Activated CD8-positive, alpha-beta memory T cell treated with anti-CD3 and anti-CD28 coated beads, Interleukin-2, amount 50 U/mL, for 1 hour (primary cell): ENCODE results near the gene LIMS2.
A peak's percentile ranks its signal among the peaks of the same experiment; 100 is the strongest.

Experiments used
- DNase-seq: peaks from one replicate; pipeline ENCODE4 v3.0.0-alpha.2; 2020; ENCODE audit errors: extremely low read depth

LIMS2 gene, protein sequence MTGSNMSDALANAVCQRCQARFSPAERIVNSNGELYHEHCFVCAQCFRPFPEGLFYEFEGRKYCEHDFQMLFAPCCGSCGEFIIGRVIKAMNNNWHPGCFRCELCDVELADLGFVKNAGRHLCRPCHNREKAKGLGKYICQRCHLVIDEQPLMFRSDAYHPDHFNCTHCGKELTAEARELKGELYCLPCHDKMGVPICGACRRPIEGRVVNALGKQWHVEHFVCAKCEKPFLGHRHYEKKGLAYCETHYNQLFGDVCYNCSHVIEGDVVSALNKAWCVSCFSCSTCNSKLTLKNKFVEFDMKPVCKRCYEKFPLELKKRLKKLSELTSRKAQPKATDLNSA

DNA sequence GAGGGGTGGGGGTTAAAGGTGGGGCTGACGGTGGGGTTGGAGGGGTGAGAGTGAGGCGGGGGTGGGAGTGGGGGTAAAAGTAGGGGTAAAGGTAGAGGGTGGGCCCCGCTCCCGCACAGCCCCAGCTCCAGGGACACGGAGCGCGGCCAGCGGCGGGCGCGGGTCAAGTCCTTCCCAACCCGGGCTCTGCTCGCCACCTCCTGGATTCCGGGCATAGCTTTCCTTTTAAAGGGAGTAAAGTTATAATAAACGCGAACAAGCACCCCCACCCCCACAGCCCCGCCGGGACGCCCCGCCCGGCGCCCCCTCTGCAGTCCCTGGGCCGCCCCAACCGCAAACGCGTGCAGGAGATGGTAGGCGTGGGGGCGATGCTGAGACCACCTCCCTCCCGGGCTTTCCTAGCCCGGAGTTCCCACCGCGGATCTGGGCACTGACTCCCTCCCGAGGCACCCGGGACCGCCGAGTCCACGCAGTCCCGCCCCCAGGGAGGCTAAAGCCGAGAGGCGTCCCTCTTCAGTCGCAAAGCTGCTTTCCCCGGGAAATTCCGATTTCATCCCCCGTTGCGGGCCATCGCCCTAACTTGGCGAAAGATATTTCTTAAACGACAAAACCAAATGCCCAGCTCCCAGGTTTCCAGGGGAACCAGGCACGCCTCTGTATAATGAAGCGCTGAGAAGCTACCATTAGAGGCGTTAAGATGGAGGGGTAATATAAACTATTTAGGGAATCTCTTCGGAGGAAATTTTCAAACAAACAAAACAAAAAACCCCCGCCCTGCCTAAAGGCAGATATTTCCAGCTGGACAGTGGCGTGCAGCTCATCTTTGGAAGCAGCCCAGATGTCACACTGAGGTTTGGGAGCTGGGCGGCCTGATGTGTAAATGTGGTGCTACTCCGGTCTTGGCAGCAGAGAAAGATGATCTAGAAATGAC, at the start of gene LIMS2:
Gene LIMS2 (minus strand): TSS at position 200 of the 931 bp plus-strand sequence. CDS start 506 bp downstream, outside the sequence.
- no peak for DNase-seq

DNA sequence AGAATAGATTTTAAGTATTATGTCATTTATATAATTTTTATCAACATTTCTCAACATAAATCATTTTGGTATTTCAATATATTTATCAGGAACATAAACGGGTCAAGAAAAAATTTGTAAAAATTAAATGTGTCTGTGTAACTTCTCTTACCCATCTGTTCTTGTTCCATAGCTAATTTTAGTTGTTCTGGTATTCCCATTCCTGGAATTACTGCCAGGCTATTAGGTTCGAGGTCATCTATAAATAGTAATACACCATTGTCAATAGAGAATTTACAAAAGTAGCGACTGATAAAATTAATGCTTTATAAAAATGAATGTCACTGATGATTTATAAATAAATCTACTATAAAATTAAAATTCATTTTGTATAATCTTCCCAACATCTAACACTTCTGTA, 47.5 kb upstream of the LIMS2 start:
- no peak for DNase-seq

DNA sequence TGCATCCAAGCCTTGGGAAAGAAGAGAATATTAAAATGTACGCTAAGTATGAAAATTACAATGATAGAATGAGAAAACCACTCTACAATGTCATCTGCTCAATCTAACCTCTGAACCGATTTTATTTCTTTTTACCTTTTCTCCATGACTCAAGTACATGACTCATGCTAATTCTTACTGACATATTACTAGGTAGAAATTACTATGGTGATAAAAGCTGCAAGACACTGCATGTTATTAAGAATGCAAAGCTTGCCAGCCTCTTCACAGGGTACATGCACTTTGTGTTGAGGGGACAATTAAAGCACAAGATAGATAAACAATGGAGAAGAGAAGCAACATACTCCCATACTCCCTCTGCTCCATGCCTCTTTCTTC, 46.6 kb upstream of the LIMS2 start:
- DNase-seq: no peak

DNA sequence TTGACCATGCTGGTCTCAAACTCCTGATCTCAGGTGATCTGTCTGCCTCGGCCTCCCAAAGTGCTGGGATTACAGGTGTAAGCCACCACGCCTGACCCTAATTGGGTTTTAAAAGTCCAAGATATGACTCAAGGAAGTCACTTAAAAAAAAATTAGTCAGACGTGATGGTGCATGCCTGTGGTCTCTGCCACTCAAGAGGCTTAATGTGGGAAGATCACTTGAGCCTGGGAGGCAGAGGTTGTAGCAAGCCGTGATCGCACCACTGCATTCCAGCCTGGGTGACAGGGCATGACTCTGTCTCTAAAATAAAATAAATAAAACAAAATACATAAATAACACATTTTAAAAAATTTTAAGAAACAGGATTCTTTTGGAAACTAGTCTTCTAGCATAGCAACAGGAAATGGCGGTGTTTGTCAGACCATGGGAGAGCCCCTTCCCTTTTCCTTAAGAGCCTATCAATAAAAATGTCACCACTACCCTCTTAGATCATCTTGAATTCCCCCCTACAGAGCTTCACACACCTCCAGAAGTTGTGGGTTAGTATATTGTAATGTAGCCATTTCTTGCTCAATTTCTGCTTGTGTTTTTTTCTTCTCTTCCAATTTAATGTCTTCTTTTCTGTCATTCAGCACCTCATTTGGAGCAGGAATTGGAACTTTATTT, 46.1 kb upstream of the LIMS2 start:
- DNase-seq: no peak

DNA sequence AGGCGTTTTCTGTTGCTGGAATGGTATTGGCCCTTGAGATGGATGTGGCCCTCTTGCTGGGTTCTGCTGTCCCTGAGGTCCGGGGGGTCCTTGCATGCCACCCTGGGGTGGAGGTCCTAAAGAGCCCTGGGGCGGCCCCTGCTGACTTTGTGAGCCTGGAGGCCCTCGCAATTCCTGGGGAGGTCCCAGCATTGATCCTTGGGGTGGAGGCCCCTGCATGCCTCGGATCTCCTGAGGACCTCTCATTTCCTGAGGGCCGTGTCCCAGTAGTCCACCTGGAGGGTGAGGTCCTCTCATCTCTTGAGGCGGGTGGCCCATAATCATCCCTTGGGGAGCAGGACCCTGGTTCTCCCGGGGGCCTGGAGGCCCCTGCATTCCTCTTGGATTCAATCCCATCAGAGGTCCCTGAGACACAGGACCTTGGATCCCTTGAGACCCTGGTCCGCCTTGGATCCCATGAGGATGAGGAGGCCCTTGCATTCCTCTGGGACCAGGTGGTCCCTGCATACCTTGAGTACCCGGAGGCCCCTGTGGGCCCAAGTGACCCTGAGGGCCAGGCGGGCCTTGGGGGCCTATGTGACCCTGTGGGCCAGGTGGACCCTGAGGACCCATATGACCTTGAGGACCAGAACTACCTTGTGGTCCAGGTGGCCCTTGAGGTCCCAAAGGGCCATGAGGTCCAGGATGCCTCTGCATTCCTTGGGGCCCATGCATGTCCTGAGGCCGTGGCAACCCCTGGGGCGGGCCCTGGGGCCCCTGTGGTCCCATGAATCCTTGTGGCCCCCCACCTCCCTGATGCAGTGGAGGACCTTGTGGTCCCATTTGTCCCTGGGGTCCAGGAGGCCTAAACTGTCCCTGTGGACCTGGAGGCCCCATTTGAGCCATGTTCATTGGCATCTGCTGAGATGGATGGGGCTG, 44.2 kb upstream of the LIMS2 start:
- DNase-seq: no peak

DNA sequence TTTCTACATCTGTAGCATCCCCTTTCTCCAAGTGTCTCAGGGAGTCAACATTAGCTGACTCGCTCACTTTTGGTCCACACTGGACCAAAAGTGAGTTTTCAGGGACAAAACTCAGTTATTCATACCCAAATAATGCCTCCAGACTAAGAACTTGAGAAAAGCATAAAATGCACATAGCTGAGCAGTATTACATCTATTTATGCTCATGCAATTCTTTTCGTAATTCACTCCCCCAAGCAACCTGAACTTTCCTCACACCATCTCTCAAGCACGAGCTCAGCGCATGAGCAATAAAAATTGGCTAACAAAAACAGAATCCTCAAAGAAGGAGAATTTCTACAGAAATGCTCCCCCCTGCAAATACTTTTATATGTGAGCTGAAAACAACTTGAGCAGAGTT, 42.9 kb upstream of the LIMS2 start:
- DNase-seq: no peak

DNA sequence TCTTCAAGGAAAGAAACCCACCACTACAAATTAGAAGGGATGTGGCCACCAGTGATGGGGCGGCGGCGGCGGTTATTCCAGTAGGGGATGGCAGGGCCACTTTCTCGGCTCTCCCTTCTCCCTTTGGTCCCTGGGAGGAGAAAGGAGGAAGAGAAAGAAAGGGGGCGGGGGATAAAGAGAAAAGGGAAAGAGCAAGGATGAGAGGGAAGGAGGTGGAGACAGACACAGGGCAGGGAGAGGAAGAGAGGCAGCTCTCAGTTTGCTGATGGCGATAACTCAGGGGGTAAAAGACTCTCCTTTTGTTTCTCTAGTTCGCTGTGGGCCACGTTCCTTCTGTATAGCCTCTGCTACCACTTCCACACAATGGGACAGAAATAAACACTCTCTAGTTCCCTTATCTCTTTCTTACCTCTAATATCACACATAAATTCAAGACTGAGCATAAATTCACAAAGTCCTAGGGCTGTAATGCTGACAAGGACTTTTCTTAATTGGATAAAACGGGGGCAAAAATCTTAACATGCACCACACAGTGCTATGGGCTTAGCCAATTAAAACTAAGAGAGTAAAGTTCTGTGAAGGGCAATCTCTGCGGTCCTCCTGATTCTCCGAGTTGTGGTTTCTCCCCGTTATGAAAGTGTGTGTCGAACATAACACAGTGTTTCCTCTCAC, 40.6 kb upstream of the LIMS2 start:
- no peak for DNase-seq

DNA sequence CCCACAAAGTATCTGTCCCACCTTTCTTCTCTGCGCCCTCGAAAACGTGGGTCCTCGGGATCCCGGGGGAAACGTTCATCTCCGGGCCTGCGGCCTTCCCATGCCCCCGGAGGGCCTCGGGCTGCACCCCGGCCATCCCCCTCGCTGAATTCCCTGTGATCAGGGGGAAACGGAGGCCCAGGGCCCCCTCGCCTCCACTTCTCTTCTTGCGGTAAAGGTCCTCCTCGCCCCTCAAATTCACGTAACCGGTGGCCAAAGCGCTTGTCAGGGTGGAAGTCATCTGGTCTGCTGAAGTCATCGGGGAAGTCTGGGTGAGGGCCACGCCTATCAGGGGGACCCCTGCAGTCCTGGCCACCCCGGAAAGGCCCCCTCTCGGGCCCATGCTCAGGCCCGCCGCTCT, 38.2 kb upstream of the LIMS2 start:
- no peak for DNase-seq

DNA sequence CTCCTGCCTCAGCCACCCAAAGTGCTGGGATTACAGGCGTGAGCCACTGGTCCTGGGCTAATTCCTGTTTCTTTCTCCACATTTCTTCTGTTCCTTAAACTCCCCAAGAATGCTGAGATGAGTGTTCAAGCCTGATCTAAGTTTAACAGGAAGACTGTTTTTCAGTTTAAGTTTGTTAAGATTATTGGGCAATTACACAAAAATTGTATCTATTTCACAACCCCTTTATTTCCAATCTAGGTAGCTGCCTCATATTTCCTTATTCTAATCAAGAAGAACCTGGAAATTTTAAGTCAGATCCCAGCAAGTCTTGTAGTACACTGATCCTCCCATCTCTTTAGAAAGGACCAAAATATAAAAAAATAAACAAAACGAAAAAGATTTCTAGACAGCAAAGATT, 37.7 kb upstream of the LIMS2 start:
- no peak for DNase-seq

DNA sequence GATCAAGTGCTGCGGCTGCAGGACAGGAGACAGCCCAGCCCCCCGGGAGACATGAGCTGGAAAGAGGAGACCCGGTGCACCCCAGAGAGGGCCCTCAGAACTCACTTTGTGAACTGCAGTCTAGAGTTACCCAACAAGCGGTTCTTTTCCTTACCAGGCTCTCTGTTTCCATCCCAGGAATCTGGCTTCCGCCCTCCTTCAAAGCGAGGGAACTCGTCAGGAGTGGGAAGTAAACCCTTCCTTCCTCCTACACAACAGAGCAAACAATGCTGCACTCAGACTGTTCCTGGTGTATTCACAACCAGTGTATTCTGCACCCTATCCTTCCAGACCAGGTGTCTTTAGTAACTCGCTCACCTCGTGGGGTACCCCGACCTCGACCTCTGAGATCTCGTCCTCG, 34.0 kb upstream of the LIMS2 start:
- no peak for DNase-seq

DNA sequence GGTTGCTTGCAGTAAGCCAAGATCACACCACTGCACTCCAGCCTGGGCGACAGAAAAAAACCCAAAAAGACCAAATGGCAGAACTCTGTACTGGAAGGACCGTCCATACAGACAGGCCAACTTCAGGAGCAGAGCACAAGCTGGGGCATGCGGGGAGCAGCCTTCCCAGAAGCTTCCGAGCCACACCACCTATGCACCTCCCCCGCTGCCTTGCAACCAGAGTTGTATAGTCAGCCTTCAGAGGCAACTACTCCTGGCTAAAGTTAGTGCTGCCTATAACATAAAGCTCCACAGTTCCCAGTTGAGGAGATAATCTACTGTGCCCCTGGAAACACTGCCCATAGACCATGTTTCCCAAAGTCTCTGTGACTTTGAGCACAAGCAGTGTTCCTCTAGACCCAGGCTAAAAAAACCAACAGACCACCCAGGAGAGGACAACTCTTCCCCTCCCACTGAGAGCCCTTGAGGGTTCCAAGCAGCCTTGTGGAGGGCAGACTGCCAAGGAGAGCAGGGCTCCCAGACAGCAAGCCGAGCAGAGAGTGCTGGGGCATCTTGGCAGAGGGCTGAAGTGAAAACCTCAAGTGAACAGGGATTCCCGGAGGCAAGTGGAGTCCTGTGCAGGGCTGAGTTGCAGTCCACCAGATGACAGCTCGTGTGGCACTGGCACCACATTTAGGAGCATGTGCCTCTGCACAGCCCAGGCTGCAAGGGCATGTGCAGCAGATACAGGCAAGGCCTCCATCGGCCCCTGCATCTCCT, 32.7 kb upstream of the LIMS2 start:
- no peak for DNase-seq

DNA sequence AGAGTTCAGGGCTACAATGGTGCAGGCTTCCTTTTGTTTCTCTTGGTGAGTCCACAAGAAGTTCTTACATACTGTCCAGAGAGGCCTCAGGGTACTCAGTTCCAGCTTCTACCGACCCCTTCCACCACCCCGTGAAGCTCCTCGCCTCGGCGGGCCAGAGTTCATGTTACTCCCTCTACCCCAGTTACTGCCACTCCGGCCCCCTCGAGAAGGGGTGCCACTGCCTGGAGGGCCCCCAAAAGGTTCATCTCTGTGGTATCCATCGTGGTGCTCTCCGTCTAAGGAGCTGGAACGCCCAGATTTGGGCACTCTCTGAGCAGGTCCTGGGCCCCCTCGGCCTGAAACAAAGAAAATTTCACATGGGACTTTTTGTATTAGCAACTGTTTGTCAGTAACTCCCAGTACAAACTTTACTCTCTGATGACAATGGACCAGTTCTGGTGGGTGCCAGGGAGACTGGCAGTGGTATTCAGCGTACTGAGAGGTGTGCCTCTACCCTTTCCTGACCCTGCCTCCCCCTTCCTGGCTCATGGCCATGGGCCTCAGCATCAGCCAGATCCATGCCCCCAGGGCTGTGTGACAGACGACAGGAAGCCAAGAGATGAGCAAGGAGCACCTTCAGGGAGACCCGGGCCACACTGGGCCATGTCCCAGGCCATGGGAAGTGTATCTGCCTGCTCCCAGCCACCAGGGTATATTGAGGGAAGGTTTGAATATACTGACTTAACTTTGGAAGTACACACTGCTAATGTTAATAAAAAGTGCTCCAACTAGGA, 31.1 kb upstream of the LIMS2 start:
- no peak for DNase-seq

DNA sequence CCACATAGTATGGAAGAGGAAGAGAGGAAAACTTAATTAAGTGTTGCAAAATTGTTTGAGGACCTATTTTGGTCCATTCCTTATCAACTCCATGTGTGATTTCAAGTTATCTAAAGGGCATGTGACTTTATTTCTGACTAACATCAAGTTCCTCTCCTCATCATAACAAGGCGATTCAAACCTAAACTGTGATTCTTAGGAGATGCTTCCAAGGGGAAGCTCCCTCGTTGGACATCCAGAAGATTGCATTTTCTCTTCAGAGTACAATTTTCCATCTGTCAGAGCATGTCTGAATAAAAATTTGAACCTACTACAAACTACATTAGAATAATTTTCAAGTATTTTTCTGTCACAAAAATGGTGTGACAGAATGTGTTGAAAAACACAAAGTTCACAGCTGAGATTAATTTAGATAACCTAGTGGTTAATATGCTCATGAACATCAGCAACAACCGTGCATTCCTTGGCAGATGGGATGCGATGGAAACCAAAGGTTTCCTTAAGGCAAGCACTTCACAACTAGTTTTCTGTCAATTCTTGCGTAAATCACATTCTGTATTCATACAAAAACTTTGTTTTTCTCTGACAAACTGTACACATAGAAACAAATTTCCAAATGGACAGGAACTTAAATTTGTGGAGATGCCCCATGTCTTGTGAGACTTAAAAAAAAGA, 30.2 kb upstream of the LIMS2 start:
- DNase-seq: no peak

DNA sequence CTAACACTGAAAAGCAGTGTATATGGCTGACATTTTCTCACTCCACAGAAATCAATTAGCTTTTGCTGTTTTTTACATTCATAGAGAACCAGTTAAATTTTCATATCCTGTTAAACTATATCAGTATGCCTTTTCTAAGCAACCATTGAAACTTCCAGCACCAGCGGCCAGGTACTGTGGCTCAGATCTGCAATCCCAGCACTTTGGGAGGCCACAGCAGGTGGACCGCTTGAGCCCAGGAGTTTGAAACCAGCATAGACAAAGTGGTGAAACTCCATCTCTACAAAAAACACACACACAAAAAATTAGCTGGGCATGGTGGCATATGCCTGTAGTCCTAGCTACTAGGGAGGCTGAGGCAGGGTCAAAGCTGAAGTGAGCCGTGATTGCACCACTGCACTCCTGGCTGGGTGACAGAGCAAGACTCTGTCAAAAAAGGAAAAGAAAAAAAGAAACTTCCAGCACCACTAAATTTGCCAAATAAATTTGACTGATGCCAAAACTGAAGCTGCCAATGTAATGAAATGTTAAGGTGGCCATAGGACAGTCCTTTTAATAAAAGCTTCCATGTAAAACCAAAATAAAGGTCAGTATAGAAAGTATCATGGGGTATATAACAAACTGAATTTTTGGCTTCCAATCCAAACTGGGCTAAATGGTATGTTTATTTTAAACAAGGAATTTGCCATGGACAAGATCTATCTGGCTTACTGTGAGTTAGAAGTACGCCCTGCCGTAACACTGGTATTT, 29.5 kb upstream of the LIMS2 start:
- DNase-seq: no peak

DNA sequence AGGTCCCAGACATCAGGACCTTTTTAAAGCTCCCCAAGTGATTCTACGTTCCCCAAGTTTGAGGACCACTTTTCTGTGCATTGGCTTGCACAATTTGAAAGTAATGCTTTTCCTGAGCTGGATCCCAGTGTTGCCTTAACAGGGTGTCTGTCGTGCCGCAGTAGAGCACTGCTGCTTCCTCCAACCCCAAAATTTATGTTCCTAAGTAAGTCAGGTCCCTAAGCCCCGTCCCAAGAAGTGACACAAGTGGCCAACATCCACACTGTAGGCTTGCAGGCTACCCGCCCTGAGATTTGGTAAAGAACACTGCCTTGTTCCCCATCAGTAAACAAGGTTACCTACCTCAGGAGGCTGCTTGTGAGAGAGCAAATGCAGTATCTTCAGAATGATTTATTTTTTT, 28.0 kb upstream of the LIMS2 start:
- no peak for DNase-seq

DNA sequence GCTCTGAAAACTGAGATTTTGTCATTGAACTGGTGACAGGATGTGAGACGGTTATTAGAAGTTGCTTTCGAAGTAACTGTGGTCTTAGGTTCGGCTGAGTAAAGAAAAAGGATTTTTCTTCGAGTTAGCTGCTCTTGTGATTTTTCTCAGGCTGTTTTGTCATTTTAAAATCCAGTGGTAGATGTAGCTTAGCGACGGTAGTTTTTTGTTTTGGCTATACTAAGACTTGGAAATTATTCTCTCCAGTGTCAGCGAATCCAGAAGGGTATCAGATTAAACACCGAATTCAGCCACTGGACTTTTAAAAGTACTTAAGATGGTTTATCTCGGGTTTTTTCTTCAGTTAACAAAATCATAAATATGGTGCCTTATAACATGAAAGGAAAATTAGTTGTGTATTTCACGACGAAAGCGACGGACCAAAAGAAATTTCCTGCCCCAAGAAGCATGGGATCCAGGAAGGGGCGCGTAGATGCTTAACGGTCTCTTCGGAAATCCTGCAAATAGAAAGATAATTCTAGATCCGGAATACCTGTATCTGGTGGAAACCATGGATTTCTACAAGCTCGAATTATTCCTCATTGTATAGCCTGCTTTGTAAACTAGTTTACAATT, 27.2 kb upstream of the LIMS2 start:
- DNase-seq: no peak

DNA sequence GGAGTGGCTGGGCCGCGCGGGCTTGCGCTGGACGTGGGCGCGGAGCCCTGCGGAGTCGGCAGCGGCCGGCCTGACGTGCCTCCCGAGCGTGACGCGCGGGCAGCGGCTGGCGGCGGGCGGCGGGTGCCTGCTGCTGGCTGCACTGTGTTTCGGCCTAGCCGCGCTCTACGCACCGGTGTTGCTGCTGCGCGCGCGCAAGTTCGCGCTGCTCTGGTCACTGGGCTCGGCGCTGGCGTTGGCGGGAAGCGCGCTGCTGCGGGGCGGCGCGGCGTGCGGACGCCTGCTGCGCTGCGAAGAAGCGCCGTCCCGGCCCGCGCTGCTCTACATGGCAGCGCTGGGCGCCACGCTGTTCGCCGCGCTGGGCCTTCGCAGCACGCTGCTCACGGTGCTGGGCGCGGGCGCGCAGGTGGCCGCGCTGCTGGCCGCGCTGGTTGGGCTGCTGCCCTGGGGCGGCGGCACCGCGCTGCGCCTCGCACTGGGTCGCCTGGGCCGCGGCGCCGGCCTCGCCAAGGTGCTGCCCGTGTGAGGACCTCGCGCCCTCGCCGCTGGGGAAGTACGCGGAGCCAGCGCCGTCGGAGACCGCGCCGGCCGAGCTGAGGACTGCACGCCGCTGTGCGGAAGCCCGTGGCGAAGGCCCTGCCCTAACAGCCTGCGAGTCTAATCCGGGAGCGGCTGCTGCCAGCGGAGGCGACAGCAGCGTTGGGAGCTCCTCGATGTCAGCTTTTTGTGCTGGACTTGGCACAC, 26.5 kb upstream of the LIMS2 start:
- DNase-seq: peak; percentile 44
